Large intestine (tissue), 3 donors: ENCODE results near the gene GRIP1. TPM values are rescaled to one million over a fixed set of nuclear protein-coding genes. Genes with fewer than 3 reads are reported as not detected.

Experiments used
- DNase-seq, 2 donors: peaks; one replicate each; pipeline versions ENCODE4 v3.0.0 to v3.0.0-alpha.2; 2013
- H3K27ac ChIP-seq: one replicate; pipeline ENCODE4 v1.5.1; 2013; ENCODE audit warnings: low read length
- H3K27me3 ChIP-seq: 2 replicates; pipeline ENCODE4 v1.6.1; 2013; ENCODE audit warnings: low read length; ENCODE audit not compliant: control insufficient read depth, insufficient read depth
- H3K36me3 ChIP-seq: 2 replicates; pipeline ENCODE4 v1.6.1; 2013; ENCODE audit warnings: low read length; ENCODE audit not compliant: control insufficient read depth, insufficient read depth
- H3K4me1 ChIP-seq: one replicate; pipeline ENCODE4 v1.6.1; 2013; ENCODE audit warnings: low read length; ENCODE audit not compliant: control insufficient read depth, insufficient read depth
- H3K4me3 ChIP-seq: one replicate; pipeline ENCODE4 v1.5.1; 2013; ENCODE audit warnings: low read length
- H3K9me3 ChIP-seq: one replicate; pipeline ENCODE4 v1.6.1; 2013; ENCODE audit warnings: mild to moderate bottlenecking, low read depth, low read length, moderate library complexity; ENCODE audit not compliant: control insufficient read depth
- WGBS: methylation state at CpG from one replicate; pipeline ENCODE4 v1.1.5; 2013; ENCODE audit warnings: low lambda C conversion rate; ENCODE audit not compliant: insufficient coverage; 5-methylcytosine and 5-hydroxymethylcytosine counted together
- polyA plus RNA-seq: library from polyadenylated mRNA; unstranded; fragments of 120-200 nt; gene quantifications from one replicate; pipeline ENCODE4 v1.2.1, GENCODE V29; 2013

The GRIP1 gene
- polyA plus RNA-seq, 1 donor = 6.7 TPM

GRCh38 chr12:66337381-66338010 is 341.4 kb downstream of the GRIP1 start:
- Histone ChIP-seq H3K27ac (no peak overlapping the region), H3K9me3 (peaks cover 3% of the 10 kb centered on the region), H3K36me3 (peaks cover 13% of the 10 kb centered on the region), H3K27me3 (no peaks in the 10 kb centered on the region), H3K4me1 (no peaks in the 10 kb centered on the region), H3K4me3 (no peak overlapping the region)
- WGBS = no CpG with 5 or more reads among the region's 2 CpGs
- DNase-seq = no peak

GRCh38 chr12:66335746-66336145 is 343.1 kb downstream of the GRIP1 start:
- H3K9me3 ChIP-seq = no peaks in the 10 kb centered on the region
- no CpG with 5 or more reads among the region's 2 CpGs for WGBS
- H3K36me3 ChIP-seq = peaks cover 11% of the 10 kb centered on the region

GRCh38 chr12:66331814-66332213 is 347.1 kb downstream of the GRIP1 start:
- H3K27ac ChIP-seq = no peak overlapping the region
- peaks cover 6% of the 10 kb centered on the region for H3K36me3 ChIP-seq
- no peak for DNase-seq
- no peak overlapping the region for H3K4me3 ChIP-seq
- no peaks in the 10 kb centered on the region for H3K4me1 ChIP-seq
- H3K9me3 ChIP-seq = no peaks in the 10 kb centered on the region
- WGBS = no CpG with 5 or more reads among the region's 1 CpG
- no peaks in the 10 kb centered on the region for H3K27me3 ChIP-seq

More at GRCh38 chr12:66335746-66336145, 343.1 kb downstream of the GRIP1 start:
- DNase-seq = no peak
- no peaks in the 10 kb centered on the region for H3K27me3 ChIP-seq
- no peak overlapping the region for H3K27ac ChIP-seq
- H3K4me3 ChIP-seq = no peak overlapping the region
- no peaks in the 10 kb centered on the region for H3K4me1 ChIP-seq

- no peak overlapping the region for H3K4me3 ChIP-seq
- no peaks in the 10 kb centered on the region for H3K9me3 ChIP-seq
- H3K27ac ChIP-seq = no peak overlapping the region
- no peaks in the 10 kb centered on the region for H3K4me1 ChIP-seq
- WGBS = no CpG with 5 or more reads among the region's 13 CpGs
- H3K27me3 ChIP-seq = no peaks in the 10 kb centered on the region
- DNase-seq = no peak
- peaks cover 6% of the 10 kb centered on the region for H3K36me3 ChIP-seq
These were observed 347.9 kb downstream of the GRIP1 start for GRCh38 chr12:66331016-66331415.

GRCh38 chr12:66329941-66330340 is 348.9 kb downstream of the GRIP1 start:
- WGBS = 86% methylated on average over 5 of the region's 5 CpGs
- Histone ChIP-seq H3K27me3 (no peaks in the 10 kb centered on the region), H3K27ac (no peak overlapping the region), H3K4me1 (no peaks in the 10 kb centered on the region), H3K9me3 (no peaks in the 10 kb centered on the region), H3K4me3 (no peak overlapping the region), H3K36me3 (peaks cover 9% of the 10 kb centered on the region)
- DNase-seq = no peak

GRCh38 chr12:66323017-66323416 is 355.9 kb downstream of the GRIP1 start:
- WGBS = no CpG with 5 or more reads among the region's 1 CpG
- no peaks in the 10 kb centered on the region for H3K4me1 ChIP-seq
- H3K4me3 ChIP-seq = no peak overlapping the region
- no peaks in the 10 kb centered on the region for H3K27me3 ChIP-seq
- no peak overlapping the region for H3K27ac ChIP-seq
- no peaks in the 10 kb centered on the region for H3K9me3 ChIP-seq
- H3K36me3 ChIP-seq = peaks cover 10% of the 10 kb centered on the region
- no peak for DNase-seq

GRCh38 chr12:66321435-66321834 is 357.4 kb downstream of the GRIP1 start:
- DNase-seq = no peak
- H3K9me3 ChIP-seq = no peaks in the 10 kb centered on the region
- no peaks in the 10 kb centered on the region for H3K27me3 ChIP-seq
- H3K27ac ChIP-seq = no peak overlapping the region
- no peaks in the 10 kb centered on the region for H3K4me1 ChIP-seq
- H3K36me3 ChIP-seq = peaks cover 10% of the 10 kb centered on the region
- H3K4me3 ChIP-seq = no peak overlapping the region

GRCh38 chr12:66320996-66321395 is 357.9 kb downstream of the GRIP1 start:
- Histone ChIP-seq H3K36me3 (peaks cover 10% of the 10 kb centered on the region), H3K27me3 (no peaks in the 10 kb centered on the region), H3K4me1 (no peaks in the 10 kb centered on the region), H3K9me3 (no peaks in the 10 kb centered on the region), H3K27ac (no peak overlapping the region), H3K4me3 (no peak overlapping the region)
- DNase-seq = no peak
- 100% methylated on average over 1 of the region's 3 CpGs for WGBS

GRCh38 chr12:66319266-66319954 is 359.5 kb downstream of the GRIP1 start:
- no peaks in the 10 kb centered on the region for H3K27me3 ChIP-seq
- H3K36me3 ChIP-seq = peaks cover 7% of the 10 kb centered on the region
- 81% methylated on average over 3 of the region's 4 CpGs for WGBS
- no peak overlapping the region for H3K4me3 ChIP-seq
- H3K4me1 ChIP-seq = no peaks in the 10 kb centered on the region
- no peak overlapping the region for H3K27ac ChIP-seq
- no peak for DNase-seq
- no peaks in the 10 kb centered on the region for H3K9me3 ChIP-seq

GRCh38 chr12:66314278-66314677 is 364.6 kb downstream of the GRIP1 start:
- Histone ChIP-seq H3K4me3 (no peak overlapping the region), H3K27me3 (no peaks in the 10 kb centered on the region), H3K4me1 (no peaks in the 10 kb centered on the region), H3K9me3 (no peaks in the 10 kb centered on the region), H3K27ac (no peak overlapping the region), H3K36me3 (peaks cover 16% of the 10 kb centered on the region)
- no peak for DNase-seq

GRCh38 chr12:66312189-66312588 is 366.7 kb downstream of the GRIP1 start:
- no peaks in the 10 kb centered on the region for H3K9me3 ChIP-seq
- no peak overlapping the region for H3K27ac ChIP-seq
- no peaks in the 10 kb centered on the region for H3K4me1 ChIP-seq
- peaks cover 20% of the 10 kb centered on the region for H3K36me3 ChIP-seq
- no peaks in the 10 kb centered on the region for H3K27me3 ChIP-seq
- H3K4me3 ChIP-seq = no peak overlapping the region
- WGBS = no CpG with 5 or more reads among the region's 1 CpG
- DNase-seq = no peak
